HCT116 (cell line): Measurements from ENCODE around the gene PPP2R5D. TPM values are rescaled to one million over a fixed set of nuclear protein-coding genes. Genes with fewer than 3 reads are reported as not detected.

ENCODE experiments used
- ATAC-seq: fragments of 200-7000 bp; cut with Tn5 transposase; 2 replicates; pipeline ENCODE4 v1.9.1; 2020; ENCODE audit warnings: mild to moderate bottlenecking, moderate library complexity
- BruUV-seq: library from RNA; stranded (reverse); fragments of 400-500 nt; replicated peaks from 2 replicates; lab custom pipeline; 2021; lab: Mats Ljungman, UMichigan
- CTCF ChIA-PET: fragments of 300-600 bp; sonication (Branson Sonifier 250); formaldehyde crosslinking; loops from one replicate; lab custom pipeline; 2021; ENCODE audit warnings: antibody characterized with exemption; lab: Charles Lee
- POLR2A ChIA-PET: fragments of 300-600, 350-600 bp; sonication (Branson Sonifier 250); formaldehyde crosslinking; loops from one replicate; lab custom pipeline; 2021; ENCODE audit warnings: antibody characterized with exemption; lab: Charles Lee
- RAD21 ChIA-PET, 2 experiments: fragments of 300-600 bp; sonication (Branson Sonifier 250); formaldehyde crosslinking; loops; one replicate each; lab custom pipeline; 2023; ENCODE audit warnings: low total read pairs in 2 of 2; ENCODE audit not compliant: uncharacterized antibody in 2 of 2, unreplicated experiment in 2 of 2, low non-redundant PET in 1 of 2; lab: Charles Lee
- DNase-seq: peaks from one replicate; pipeline ENCODE4 v3.0.0-alpha.2; 2010; ENCODE audit warnings: low read depth, low spot score
- H2AFZ ChIP-seq: fragments of 200-600 bp; shearing (Covaris generic), sonication (generic); 2 replicates; pipeline ENCODE4 v1.6.1; 2017; ENCODE audit warnings: low read depth, mixed run types, mixed read lengths, antibody characterized with exemption, low read length; ENCODE audit not compliant: poor library complexity, severe bottlenecking
- H3K27ac ChIP-seq: 2 replicates; pipeline ENCODE4 v1.5.1; 2012; ENCODE audit warnings: low read depth, low read length
- H3K27me3 ChIP-seq: fragments of 200-600 bp; sonication (generic); 2 replicates; pipeline ENCODE4 v1.6.1; 2016; ENCODE audit warnings: mixed run types, low read length, mixed read lengths; ENCODE audit not compliant: insufficient read depth
- H3K36me3 ChIP-seq, 2 experiments: fragments of 200-500 bp in 1 of 2; fragments of 200-600 bp in 1 of 2; sonication (Bioruptor generic) in 1 of 2; sonication (generic) in 1 of 2; 2 replicates each; pipeline versions ENCODE4 v1.5.1 to v1.6.1; 2014 to 2016; ENCODE audit warnings: low read length in 2 of 2, inconsistent platforms in 1 of 2, mixed read lengths in 1 of 2, mixed run types in 1 of 2; ENCODE audit not compliant: insufficient read depth in 2 of 2, control insufficient read depth in 1 of 2
- H3K4me1 ChIP-seq, 2 experiments: fragments of 200-600 bp in 1 of 2; sonication (generic) in 1 of 2; 2 replicates each; pipeline versions ENCODE4 v1.5.1 to v1.6.1; 2012 to 2017; ENCODE audit warnings: low read length in 2 of 2, inconsistent platforms in 1 of 2, mild to moderate bottlenecking in 1 of 2, mixed read lengths in 1 of 2, mixed run types in 1 of 2, moderate library complexity in 1 of 2; ENCODE audit not compliant: insufficient read depth in 2 of 2, control insufficient read depth in 1 of 2
- H3K4me2 ChIP-seq: fragments of 200-600 bp; sonication (generic); 2 replicates; pipeline ENCODE4 v1.6.1; 2017; ENCODE audit warnings: mixed run types, low read length, mixed read lengths
- H3K4me3 ChIP-seq, 2 experiments: fragments of 200-600 bp in 1 of 2; sonication (generic) in 1 of 2; replicated peaks in 1 of 2; 2 replicates each; pipeline ENCODE4 v1.5.1; 2011 to 2016; ENCODE audit warnings: low read length in 2 of 2, control low read depth in 1 of 2, low read depth in 1 of 2, mild to moderate bottlenecking in 1 of 2, mixed read lengths in 1 of 2, mixed run types in 1 of 2
- H3K79me2 ChIP-seq: fragments of 200-600 bp; sonication (generic); 2 replicates; pipeline ENCODE4 v1.6.1; 2017; ENCODE audit warnings: mild to moderate bottlenecking, mixed run types, low read length, moderate library complexity, mixed read lengths; ENCODE audit not compliant: insufficient read depth
- H3K9ac ChIP-seq: fragments of 200-600 bp; sonication (generic); 2 replicates; pipeline ENCODE4 v1.6.1; 2016; ENCODE audit warnings: low read length, mixed read lengths
- H3K9me2 ChIP-seq: fragments of 200-600 bp; sonication (generic), shearing (Covaris generic); 2 replicates; pipeline ENCODE4 v1.6.1; 2017; ENCODE audit warnings: mixed run types, mild to moderate bottlenecking, moderate library complexity; ENCODE audit not compliant: insufficient read depth
- H3K9me3 ChIP-seq, 2 experiments: fragments of 200-500 bp in 1 of 2; fragments of 200-600 bp in 1 of 2; sonication (Bioruptor generic) in 1 of 2; sonication (generic) in 1 of 2; 2 replicates each; pipeline ENCODE4 v1.6.1; 2014 to 2017; ENCODE audit warnings: low read length in 2 of 2, mixed read lengths in 2 of 2, inconsistent platforms in 1 of 2, low read depth in 1 of 2, mild to moderate bottlenecking in 1 of 2, mixed run types in 1 of 2, moderate library complexity in 1 of 2; ENCODE audit not compliant: control insufficient read depth in 1 of 2, insufficient read depth in 1 of 2
- H4K20me1 ChIP-seq: fragments of 200-600 bp; sonication (generic), shearing (Covaris generic); 2 replicates; pipeline ENCODE4 v1.6.1; 2017; ENCODE audit warnings: mixed run types, mild to moderate bottlenecking, moderate library complexity; ENCODE audit not compliant: insufficient read depth
- CBX3 ChIP-seq: IDR thresholded peaks from 2 replicates; pipeline ENCODE4 v1.6.1; 2012; ENCODE audit warnings: low read depth
- CEBPB ChIP-seq: IDR thresholded peaks from 2 replicates; pipeline ENCODE4 v1.6.1; 2012; ENCODE audit warnings: low read depth
- EGR1 ChIP-seq: IDR thresholded peaks from 2 replicates; pipeline ENCODE4 v1.6.1; 2012; ENCODE audit warnings: low read depth
- FOSL1 ChIP-seq: IDR thresholded peaks from 2 replicates; pipeline ENCODE4 v1.6.1; 2012; ENCODE audit warnings: low read depth
- JUND ChIP-seq: IDR thresholded peaks from 2 replicates; pipeline ENCODE4 v1.6.1; 2012
- RAD21 ChIP-seq: IDR thresholded peaks from 2 replicates; pipeline ENCODE4 v1.6.1; 2012; ENCODE audit warnings: low read depth, mild to moderate bottlenecking
- SP1 ChIP-seq: IDR thresholded peaks from 2 replicates; pipeline ENCODE4 v1.6.1; 2012; ENCODE audit warnings: low read depth
- intact Hi-C: fragments of 100-400 bp; cut with micrococcal nuclease; formaldehyde crosslinking; loops from 2 replicates; pipeline ENCODE4 v1.10.0; 2022
- total RNA-seq: library from RNA; stranded (reverse); gene quantifications from one replicate; pipeline ENCODE4 v1.2.1, GENCODE V29; 2021; ENCODE audit not compliant: unreplicated experiment

PPP2R5D gene
- total RNA-seq, 1 experiment from 2014 or later, result 49.6 TPM

- no peak overlapping the region for H2AFZ ChIP-seq
- peaks cover 9 to 23% of the 10 kb centered on the region in 2 experiments for H3K4me1 ChIP-seq
- intact Hi-C loops, result no loop called here
- ATAC-seq (no peak), DNase-seq (no peak)
- no TSS peak for BruUV-seq
- H3K27me3 ChIP-seq, result no peaks in the 10 kb centered on the region
- no peak overlapping the region for H3K4me3 ChIP-seq
- H3K9me2 ChIP-seq, result no peaks in the 10 kb centered on the region
- peak overlapping the region; percentile 93 for H3K9ac ChIP-seq
- ChIA-PET RAD21 (no interaction called here), CTCF (interaction anchor here (1.1 kb wide), 1 partner anchor 123 kb away, joined by 3 read pairs; no protein-coding TSS in a partner anchor), POLR2A (interaction anchor here (1.1 to 2.2 kb wide), 2 partner anchors 16 to 41 kb away, joined by 4 to 5 read pairs; partner anchors contain the start of gene PEX6)
- no peaks in the 10 kb centered on the region for H3K9me3 ChIP-seq
- TF ChIP-seq EGR1 (no peak), FOSL1 (no peak), CEBPB (no peak)
- H3K4me2 ChIP-seq, result peak overlapping the region; percentile 94
- peaks cover 14 to 20% of the 10 kb centered on the region in 2 experiments for H3K36me3 ChIP-seq
- no peaks in the 10 kb centered on the region for H4K20me1 ChIP-seq
- H3K27ac ChIP-seq, result peak overlapping the region; percentile 80
- H3K79me2 ChIP-seq, result peaks cover 59% of the 10 kb centered on the region
These were observed 35.8 kb downstream of the PPP2R5D start for GRCh38 chr6:43020052-43020705.

GRCh38 chr6:43020847-43021246 lies 36.5 kb downstream of the PPP2R5D start:
- H3K4me1 ChIP-seq, result peaks cover 9 to 20% of the 10 kb centered on the region in 2 experiments
- H3K9me3 ChIP-seq, result no peaks in the 10 kb centered on the region
- intact Hi-C loops, result no loop called here
- peak overlapping the region; percentile 93 for H3K9ac ChIP-seq
- peaks cover 16 to 22% of the 10 kb centered on the region in 2 experiments for H3K36me3 ChIP-seq
- ATAC-seq (peak; percentile 34), DNase-seq (no peak)
- H3K27ac ChIP-seq, result peak overlapping the region; percentile 80
- H2AFZ ChIP-seq, result no peak overlapping the region
- peak overlapping the region; percentile 75 to 96 for H3K4me3 ChIP-seq
- peaks cover 56% of the 10 kb centered on the region for H3K79me2 ChIP-seq
- TSS peak; percentile 93 for BruUV-seq
- no peaks in the 10 kb centered on the region for H3K27me3 ChIP-seq
- CTCF ChIA-PET, result interaction anchor here (0.8 kb wide), 1 partner anchor 123 kb away, joined by 3 read pairs; no protein-coding TSS in a partner anchor
- H3K9me2 ChIP-seq, result no peaks in the 10 kb centered on the region
- no peaks in the 10 kb centered on the region for H4K20me1 ChIP-seq
- RAD21 ChIA-PET, result interaction anchor here in 1 of 2 experiments (0.7 kb wide), 1 partner anchor 1286 kb away, joined by 3 read pairs; no protein-coding TSS in a partner anchor
- POLR2A ChIA-PET, result interaction anchor here (0.6 to 2.2 kb wide), 4 partner anchors 12 to 92 kb away, joined by 3 to 7 read pairs (median 4); partner anchors contain the start of genes CNPY3 and PEX6
- TF ChIP-seq SP1 (no peak), CBX3 (no peak), RAD21 (no peak), JUND (no peak)
- H3K4me2 ChIP-seq, result peak overlapping the region; percentile 94
